ENCODE data around the gene PTGER4. TPM values are rescaled to one million over a fixed set of nuclear protein-coding genes. Genes with fewer than 3 reads are reported as not detected.

The PTGER4 gene
- total and polyA plus RNA-seq, 4 donors = 0.60 to 6.8 (median 2.8) TPM

DNA sequence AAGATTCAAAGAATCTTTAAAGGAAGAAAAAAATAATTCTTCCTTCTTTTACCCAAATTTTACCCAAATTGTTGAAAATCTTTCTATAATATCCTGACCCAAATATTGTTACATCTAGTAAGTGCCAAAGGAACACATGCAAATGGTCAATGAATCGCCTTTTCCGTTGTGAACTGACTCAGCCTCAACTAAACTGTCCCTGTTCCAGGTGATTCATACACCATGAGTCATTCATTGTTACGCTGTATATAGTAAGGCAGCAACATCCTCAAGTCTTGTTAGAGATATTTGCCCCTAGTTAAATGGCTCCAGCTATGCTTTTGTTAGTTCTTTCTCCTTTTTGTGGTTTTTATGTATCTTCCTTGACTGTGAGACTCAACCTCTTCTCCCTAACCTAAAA, 9.7 kb downstream of the PTGER4 start:
- H3K9me3 ChIP-seq (ENCODE audit: control insufficient read depth in 4 of 4, low read length in 3 of 4) = no peaks in the 10 kb centered on the region
- H3K36me3 ChIP-seq (ENCODE audit: control insufficient read depth in 4 of 4, insufficient read depth in 3 of 4, low read depth in 1 of 4, low read length in 3 of 4) = no peaks in the 10 kb centered on the region
- no peak overlapping the region for H3K27ac ChIP-seq (ENCODE audit: low read depth in 1 of 2, low read length in 2 of 2)
- DNase-seq (ENCODE audit: low spot score) = no peak
- 62% methylated on average over 3 of the region's 3 CpGs for WGBS
- H3K4me3 ChIP-seq (ENCODE audit: low read depth in 1 of 3, low read length in 3 of 3) = no peak overlapping the region
- H3K4me1 ChIP-seq (ENCODE audit: control insufficient read depth in 4 of 4, insufficient read depth in 4 of 4, low read length in 3 of 4) = peaks cover 0 to 2% (median 0%) of the 10 kb centered on the region in 4 donors
- TF ChIP-seq, protein P1, sequence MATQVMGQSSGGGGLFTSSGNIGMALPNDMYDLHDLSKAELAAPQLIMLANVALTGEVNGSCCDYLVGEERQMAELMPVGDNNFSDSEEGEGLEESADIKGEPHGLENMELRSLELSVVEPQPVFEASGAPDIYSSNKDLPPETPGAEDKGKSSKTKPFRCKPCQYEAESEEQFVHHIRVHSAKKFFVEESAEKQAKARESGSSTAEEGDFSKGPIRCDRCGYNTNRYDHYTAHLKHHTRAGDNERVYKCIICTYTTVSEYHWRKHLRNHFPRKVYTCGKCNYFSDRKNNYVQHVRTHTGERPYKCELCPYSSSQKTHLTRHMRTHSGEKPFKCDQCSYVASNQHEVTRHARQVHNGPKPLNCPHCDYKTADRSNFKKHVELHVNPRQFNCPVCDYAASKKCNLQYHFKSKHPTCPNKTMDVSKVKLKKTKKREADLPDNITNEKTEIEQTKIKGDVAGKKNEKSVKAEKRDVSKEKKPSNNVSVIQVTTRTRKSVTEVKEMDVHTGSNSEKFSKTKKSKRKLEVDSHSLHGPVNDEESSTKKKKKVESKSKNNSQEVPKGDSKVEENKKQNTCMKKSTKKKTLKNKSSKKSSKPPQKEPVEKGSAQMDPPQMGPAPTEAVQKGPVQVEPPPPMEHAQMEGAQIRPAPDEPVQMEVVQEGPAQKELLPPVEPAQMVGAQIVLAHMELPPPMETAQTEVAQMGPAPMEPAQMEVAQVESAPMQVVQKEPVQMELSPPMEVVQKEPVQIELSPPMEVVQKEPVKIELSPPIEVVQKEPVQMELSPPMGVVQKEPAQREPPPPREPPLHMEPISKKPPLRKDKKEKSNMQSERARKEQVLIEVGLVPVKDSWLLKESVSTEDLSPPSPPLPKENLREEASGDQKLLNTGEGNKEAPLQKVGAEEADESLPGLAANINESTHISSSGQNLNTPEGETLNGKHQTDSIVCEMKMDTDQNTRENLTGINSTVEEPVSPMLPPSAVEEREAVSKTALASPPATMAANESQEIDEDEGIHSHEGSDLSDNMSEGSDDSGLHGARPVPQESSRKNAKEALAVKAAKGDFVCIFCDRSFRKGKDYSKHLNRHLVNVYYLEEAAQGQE (IDR thresholded peaks at IDR 0.05) = no peak
- TF ChIP-seq JUND (IDR thresholded peaks at IDR 0.05) = peak; percentile 20 to 83
- TF ChIP-seq FOXA1 (IDR thresholded peaks at IDR 0.05) = no peak
- no peak for TF ChIP-seq FOXA2 (IDR thresholded peaks at IDR 0.05)
- TF ChIP-seq, protein P2, sequence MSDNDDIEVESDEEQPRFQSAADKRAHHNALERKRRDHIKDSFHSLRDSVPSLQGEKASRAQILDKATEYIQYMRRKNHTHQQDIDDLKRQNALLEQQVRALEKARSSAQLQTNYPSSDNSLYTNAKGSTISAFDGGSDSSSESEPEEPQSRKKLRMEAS (IDR thresholded peaks at IDR 0.05) = no peak
- TF ChIP-seq TAF1 (conservative IDR thresholded peaks at IDR 0.05) = no peak
- TF ChIP-seq, protein P3, sequence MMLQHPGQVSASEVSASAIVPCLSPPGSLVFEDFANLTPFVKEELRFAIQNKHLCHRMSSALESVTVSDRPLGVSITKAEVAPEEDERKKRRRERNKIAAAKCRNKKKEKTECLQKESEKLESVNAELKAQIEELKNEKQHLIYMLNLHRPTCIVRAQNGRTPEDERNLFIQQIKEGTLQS (IDR thresholded peaks at IDR 0.05) = no peak
- TF ChIP-seq RAD21 (IDR thresholded peaks at IDR 0.05) = no peak
- no peaks in the 10 kb centered on the region for H3K27me3 ChIP-seq (ENCODE audit: control insufficient read depth in 4 of 4, insufficient read depth in 4 of 4, low read length in 3 of 4)
- H3K9ac ChIP-seq (ENCODE audit: low read depth in 1 of 2, low read length in 2 of 2) = no peak overlapping the region

DNA sequence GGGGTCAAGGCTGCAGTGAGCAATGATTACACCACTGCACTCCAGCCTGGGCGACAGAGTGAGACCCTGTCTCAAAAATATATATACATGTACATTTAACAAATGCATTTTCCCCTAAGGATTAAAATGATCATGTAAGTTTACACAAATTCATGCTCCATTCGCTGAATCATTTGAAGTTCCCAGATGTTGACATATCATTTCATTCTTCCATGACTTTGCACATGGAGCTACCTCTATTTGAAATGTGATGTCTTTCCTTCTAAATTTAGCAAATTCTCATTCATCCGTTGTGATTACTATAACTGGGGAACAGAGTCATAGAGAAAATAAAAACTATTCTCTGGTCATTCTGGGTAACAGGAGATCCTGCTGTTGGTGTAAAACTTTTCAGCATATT, 10.6 kb downstream of the PTGER4 start:
- Histone ChIP-seq H3K27me3 (ENCODE audit: control insufficient read depth in 4 of 4, insufficient read depth in 4 of 4, low read length in 3 of 4) (no peaks in the 10 kb centered on the region), H3K27ac (ENCODE audit: low read depth in 1 of 2, low read length in 2 of 2) (no peak overlapping the region), H3K4me1 (ENCODE audit: control insufficient read depth in 4 of 4, insufficient read depth in 4 of 4, low read length in 3 of 4) (peaks cover 0 to 2% (median 0%) of the 10 kb centered on the region in 4 donors), H3K9me3 (ENCODE audit: control insufficient read depth in 4 of 4, low read length in 3 of 4) (no peaks in the 10 kb centered on the region), H3K4me3 (ENCODE audit: low read depth in 1 of 3, low read length in 3 of 3) (no peak overlapping the region), H3K9ac (ENCODE audit: low read depth in 1 of 2, low read length in 2 of 2) (no peak overlapping the region), H3K36me3 (ENCODE audit: control insufficient read depth in 4 of 4, insufficient read depth in 3 of 4, low read depth in 1 of 4, low read length in 3 of 4) (no peaks in the 10 kb centered on the region)
- DNase-seq (ENCODE audit: low spot score) = no peak
- no peak for TF ChIP-seq GABPA (IDR thresholded peaks at IDR 0.05 in 1 of 2, conservative IDR thresholded peaks at IDR 0.05 in 1 of 2)
- no peak for TF ChIP-seq RAD21 (IDR thresholded peaks at IDR 0.05)
- TF ChIP-seq YY1 (IDR thresholded peaks at IDR 0.05) = no peak
- TF ChIP-seq, protein P3 (IDR thresholded peaks at IDR 0.05) = no peak
- no peak for TF ChIP-seq NR2F2 (IDR thresholded peaks at IDR 0.05)
- no peak for TF ChIP-seq SP1 (IDR thresholded peaks at IDR 0.05)
- no peak for TF ChIP-seq EGR1 (IDR thresholded peaks at IDR 0.05; ENCODE audit: low read depth in 2 of 2)
- no peak for TF ChIP-seq FOXA1 (IDR thresholded peaks at IDR 0.05)
- WGBS = 63% methylated on average over 3 of the region's 3 CpGs

DNA sequence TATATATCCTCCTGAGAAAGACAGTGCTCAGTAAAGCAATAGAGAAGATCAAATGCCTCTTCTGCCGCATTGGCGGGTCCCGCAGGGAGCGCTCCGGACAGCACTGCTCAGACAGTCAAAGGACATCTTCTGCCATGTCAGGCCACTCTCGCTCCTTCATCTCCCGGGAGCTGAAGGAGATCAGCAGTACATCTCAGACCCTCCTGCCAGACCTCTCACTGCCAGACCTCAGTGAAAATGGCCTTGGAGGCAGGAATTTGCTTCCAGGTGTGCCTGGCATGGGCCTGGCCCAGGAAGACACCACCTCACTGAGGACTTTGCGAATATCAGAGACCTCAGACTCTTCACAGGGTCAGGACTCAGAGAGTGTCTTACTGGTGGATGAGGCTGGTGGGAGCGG, 12.2 kb downstream of the PTGER4 start:
- H3K36me3 ChIP-seq (ENCODE audit: control insufficient read depth in 4 of 4, insufficient read depth in 3 of 4, low read depth in 1 of 4, low read length in 3 of 4) = no peaks in the 10 kb centered on the region
- no peak for DNase-seq (ENCODE audit: low spot score)
- no peaks in the 10 kb centered on the region for H3K27me3 ChIP-seq (ENCODE audit: control insufficient read depth in 4 of 4, insufficient read depth in 4 of 4, low read length in 3 of 4)
- H3K27ac ChIP-seq (ENCODE audit: low read depth in 1 of 2, low read length in 2 of 2) = no peak overlapping the region
- 95% methylated on average over 9 of the region's 9 CpGs for WGBS
- H3K4me1 ChIP-seq (ENCODE audit: control insufficient read depth in 4 of 4, insufficient read depth in 4 of 4, low read length in 3 of 4) = peaks cover 0 to 2% (median 0%) of the 10 kb centered on the region in 4 donors
- no peaks in the 10 kb centered on the region for H3K9me3 ChIP-seq (ENCODE audit: control insufficient read depth in 4 of 4, low read length in 3 of 4)
- no peak overlapping the region for H3K9ac ChIP-seq (ENCODE audit: low read depth in 1 of 2, low read length in 2 of 2)
- no peak overlapping the region for H3K4me3 ChIP-seq (ENCODE audit: low read depth in 1 of 3, low read length in 3 of 3)
- TF ChIP-seq, protein P3 (IDR thresholded peaks at IDR 0.05) = no peak
- TF ChIP-seq FOXA1 (IDR thresholded peaks at IDR 0.05) (no peak), SP1 (IDR thresholded peaks at IDR 0.05) (no peak), YY1 (IDR thresholded peaks at IDR 0.05) (no peak), RXRA (IDR thresholded peaks at IDR 0.05) (no peak), GABPA (IDR thresholded peaks at IDR 0.05 in 1 of 2, conservative IDR thresholded peaks at IDR 0.05 in 1 of 2) (no peak), HNF4G (IDR thresholded peaks at IDR 0.05) (no peak)
- TF ChIP-seq, protein P1 (IDR thresholded peaks at IDR 0.05) = no peak
- TF ChIP-seq, protein P4, sequence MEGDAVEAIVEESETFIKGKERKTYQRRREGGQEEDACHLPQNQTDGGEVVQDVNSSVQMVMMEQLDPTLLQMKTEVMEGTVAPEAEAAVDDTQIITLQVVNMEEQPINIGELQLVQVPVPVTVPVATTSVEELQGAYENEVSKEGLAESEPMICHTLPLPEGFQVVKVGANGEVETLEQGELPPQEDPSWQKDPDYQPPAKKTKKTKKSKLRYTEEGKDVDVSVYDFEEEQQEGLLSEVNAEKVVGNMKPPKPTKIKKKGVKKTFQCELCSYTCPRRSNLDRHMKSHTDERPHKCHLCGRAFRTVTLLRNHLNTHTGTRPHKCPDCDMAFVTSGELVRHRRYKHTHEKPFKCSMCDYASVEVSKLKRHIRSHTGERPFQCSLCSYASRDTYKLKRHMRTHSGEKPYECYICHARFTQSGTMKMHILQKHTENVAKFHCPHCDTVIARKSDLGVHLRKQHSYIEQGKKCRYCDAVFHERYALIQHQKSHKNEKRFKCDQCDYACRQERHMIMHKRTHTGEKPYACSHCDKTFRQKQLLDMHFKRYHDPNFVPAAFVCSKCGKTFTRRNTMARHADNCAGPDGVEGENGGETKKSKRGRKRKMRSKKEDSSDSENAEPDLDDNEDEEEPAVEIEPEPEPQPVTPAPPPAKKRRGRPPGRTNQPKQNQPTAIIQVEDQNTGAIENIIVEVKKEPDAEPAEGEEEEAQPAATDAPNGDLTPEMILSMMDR (IDR thresholded peaks at IDR 0.05; ENCODE audit: low read depth, low read length, missing input control) = no peak
- TF ChIP-seq, protein P2 (IDR thresholded peaks at IDR 0.05) = no peak
